HG03354 (cell line): ENCODE measurements around the gene NDUFV2.

ENCODE experiments used
- ATAC-seq: cut with Tn5 transposase; IDR thresholded peaks from one replicate; pipeline ENCODE4 v1.9.1; 2021; ENCODE audit warnings: mild to moderate bottlenecking; ENCODE audit not compliant: unreplicated experiment, poor library complexity, severe bottlenecking

Gene NDUFV2

GRCh38 chr18:9102508-9103375, at the start of gene NDUFV2:
Gene NDUFV2, plus strand, starts transcription at chr18:9102699. Its CDS starts 45 bp downstream, at chr18:9102744.
- ATAC-seq, result peak; percentile 93

GRCh38 chr18:9053814-9054213, 48.7 kb upstream of the NDUFV2 start:
- ATAC-seq, result no peak

- peak; percentile 66 for ATAC-seq
Observed at GRCh38 chr18:9055185-9055584, 47.3 kb upstream of the NDUFV2 start.

- peak; percentile 12 for ATAC-seq
Observed at GRCh38 chr18:9055626-9056025, 46.9 kb upstream of the NDUFV2 start.

DNA sequence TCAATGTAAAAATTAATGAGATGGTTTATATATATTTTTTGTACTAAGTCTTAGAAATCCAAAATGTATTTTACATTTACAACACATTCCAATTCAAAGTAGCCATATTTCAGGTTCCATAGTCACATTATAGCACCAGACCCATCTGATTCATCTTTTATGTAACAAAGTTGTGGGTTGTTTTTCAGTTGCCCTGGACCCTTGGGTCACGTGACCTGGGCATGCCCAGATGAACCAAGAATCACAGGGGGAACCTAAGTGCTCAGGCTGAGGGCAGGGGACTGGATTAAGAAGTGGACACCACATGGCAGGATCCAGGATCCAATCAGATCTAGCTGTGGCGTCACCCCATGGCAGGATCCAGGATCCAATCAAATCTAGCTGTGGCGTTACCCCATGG, 44.9 kb upstream of the NDUFV2 start:
- ATAC-seq, result no peak

GRCh38 chr18:9058406-9058805, 44.1 kb upstream of the NDUFV2 start:
- ATAC-seq, result no peak

- no peak for ATAC-seq
Observed at GRCh38 chr18:9062418-9062751, 40.1 kb upstream of the NDUFV2 start.

DNA sequence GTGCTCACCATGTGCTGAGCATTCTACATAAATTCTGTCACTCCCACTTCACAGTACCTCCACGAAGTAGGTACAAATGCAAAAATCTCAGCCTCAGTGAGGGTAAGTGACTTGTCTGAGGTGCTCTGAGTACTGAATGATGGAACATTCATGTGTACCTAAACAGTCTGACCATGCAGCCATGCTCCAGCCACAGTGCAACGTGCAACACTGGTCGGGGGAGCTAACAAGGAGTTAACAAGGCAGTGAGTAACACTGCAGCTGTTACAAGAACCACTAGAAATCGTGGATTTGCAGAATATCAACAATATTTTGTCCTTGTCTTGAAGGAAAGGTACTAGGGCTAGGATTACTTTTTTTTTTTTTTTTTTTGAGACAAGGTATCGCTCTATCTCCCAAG, 36.6 kb upstream of the NDUFV2 start:
- no peak for ATAC-seq

GRCh38 chr18:9066358-9066757, 36.1 kb upstream of the NDUFV2 start:
- peak; percentile 33 for ATAC-seq

DNA sequence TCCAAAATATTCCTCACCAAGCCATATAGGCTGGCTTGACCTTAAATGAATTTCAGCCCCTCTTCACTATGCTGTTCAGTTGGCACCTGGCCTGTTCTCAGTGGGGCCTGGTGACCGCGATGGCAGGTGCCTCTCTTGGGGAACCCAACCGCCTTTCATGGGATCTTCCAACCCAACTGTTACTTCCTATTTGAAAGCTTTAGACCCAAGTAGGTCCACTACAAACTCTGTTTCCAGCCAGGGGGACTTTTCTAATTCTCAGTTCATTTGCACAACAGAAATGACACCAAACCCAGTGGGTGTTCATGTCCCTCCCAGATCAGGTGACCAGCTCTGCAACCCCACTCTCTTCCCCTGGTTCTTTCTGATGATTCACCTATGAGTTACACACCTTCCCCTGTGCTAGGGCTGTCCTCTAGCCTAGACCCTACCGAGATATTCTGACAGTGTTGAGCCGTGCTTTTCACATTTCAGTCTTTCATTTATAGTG, 35.6 kb upstream of the NDUFV2 start:
- ATAC-seq, result peak; percentile 72

- no peak for ATAC-seq
Observed at GRCh38 chr18:9067823-9068222, 34.7 kb upstream of the NDUFV2 start.

DNA sequence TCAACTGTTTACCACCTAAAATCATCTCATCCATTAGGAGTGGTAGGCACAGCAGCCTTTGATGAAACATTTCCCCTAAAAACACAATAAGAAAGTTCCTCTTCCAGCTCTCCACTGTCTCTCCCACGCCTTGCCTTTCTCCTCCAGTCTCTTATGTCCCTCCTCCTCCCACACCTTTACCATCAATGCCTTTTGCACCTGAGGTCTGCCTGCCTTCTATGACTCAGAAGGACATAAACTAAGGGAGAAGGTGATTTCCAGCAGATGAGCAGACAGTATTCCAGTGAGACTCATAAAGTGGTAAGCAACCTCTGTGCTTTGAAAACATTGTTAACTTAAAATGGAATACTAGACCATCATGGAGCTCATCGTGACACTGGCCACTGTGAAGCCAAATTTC, 34.2 kb upstream of the NDUFV2 start:
- ATAC-seq, result no peak

- peak; percentile 8 for ATAC-seq
Observed at GRCh38 chr18:9069601-9070000, 32.9 kb upstream of the NDUFV2 start.

DNA sequence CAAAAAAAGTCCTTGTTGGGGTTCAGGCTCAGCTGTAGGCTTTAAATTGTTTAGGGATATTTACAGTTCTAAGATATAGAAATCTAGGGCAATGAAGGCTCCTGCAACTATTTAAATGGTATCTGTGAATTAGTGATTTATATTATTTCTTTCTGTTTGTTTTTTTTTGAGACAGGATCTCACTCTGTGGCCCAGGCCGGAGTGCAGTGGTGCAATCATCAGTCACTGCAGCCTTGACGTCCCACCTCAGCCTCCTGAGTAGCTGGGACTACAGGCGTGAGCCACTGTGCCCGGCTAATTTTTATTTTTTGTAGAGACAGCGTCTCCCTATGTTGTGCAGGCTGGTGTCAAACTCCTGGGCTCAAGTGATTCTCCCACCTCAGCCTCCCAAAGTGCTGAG, 32.3 kb upstream of the NDUFV2 start:
- no peak for ATAC-seq

DNA sequence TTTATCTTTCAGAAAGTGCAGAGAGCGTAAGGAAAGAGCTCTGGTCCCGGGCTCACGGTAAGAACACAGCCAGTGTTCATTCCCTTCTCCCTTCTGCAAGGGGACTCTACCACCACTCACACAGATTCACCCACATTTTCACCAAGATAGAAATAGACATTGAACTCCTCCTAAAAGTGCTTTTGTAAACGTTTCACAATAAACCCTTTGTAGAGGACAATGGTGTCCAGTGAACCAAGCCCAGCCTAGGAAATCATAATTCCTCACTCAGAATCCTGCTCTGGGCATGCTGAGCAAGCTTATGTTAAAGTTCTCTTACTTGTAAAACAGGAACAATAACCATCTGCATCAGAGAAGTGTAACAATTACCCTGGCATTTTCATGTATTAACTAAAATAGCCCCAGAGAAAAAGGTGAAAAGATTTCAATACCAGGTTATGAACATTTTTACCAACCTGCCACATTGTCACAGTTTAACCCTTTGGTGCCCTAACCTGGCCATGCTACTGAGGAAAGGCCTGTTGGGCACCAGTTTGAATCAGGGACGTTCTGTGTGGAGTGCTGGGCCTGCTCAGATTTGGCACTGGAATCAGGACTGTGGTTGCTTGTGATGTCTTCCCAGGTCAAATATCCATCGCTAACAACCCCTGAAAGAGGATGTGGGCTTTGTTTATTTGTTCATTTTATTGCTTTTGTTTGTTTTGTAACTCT, 22.5 kb upstream of the NDUFV2 start:
- no peak for ATAC-seq

DNA sequence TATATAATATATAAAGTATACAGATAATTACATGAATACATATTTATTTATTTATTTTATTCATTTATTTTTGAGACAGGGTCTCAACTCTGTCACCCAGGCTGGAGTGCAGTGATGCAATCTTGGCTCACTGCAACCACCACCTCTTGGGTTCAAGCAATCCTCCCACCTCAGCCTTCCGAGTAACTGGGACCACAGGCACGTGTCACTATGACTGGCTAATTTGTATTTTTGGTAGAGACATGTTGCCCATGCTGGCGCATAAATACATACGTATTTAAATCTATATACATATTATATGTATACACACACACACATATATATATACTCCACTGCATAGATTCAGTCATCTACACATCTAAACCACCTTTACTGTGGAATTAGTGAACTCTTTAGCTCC, 20.6 kb upstream of the NDUFV2 start:
- ATAC-seq, result no peak

- peak; percentile 78 for ATAC-seq
Observed at GRCh38 chr18:9082711-9083510, 19.6 kb upstream of the NDUFV2 start.

DNA sequence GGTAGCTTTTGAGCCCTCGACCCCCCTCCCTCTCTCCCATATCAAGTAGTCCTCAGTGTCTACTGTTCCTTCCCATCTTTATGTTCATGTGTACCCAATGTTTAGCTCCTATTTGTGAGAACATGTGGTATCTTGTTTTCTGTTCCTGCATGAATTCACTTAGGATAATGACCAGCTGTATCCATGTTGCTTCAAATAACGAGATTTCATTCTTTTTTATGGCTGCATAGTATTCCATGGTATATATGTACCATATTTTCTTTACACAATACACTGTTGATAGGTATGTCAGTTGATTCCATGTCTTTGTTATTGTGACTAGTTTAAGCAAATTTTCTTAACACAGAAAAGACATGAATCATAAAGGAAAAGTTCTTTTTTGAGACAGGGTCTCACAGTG, 16.5 kb upstream of the NDUFV2 start:
- ATAC-seq, result no peak

DNA sequence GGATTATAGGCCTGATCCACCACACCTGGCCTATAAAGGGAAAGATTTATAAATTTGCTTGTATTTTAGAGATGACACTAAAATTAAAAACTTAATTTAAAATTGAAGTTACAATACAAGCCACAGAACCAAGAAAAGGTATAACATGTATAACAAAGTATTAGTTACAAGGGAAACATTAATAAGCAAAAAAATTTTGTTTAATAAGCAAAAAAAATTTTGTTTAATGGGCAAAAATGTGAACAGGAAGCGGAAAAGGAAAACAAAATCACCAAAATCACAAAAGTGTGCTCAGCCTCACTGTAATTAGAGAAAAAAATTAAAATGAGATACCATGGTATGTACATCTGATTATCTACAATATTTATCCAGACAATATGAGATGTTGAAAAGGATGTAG, 15.9 kb upstream of the NDUFV2 start:
- ATAC-seq, result no peak

DNA sequence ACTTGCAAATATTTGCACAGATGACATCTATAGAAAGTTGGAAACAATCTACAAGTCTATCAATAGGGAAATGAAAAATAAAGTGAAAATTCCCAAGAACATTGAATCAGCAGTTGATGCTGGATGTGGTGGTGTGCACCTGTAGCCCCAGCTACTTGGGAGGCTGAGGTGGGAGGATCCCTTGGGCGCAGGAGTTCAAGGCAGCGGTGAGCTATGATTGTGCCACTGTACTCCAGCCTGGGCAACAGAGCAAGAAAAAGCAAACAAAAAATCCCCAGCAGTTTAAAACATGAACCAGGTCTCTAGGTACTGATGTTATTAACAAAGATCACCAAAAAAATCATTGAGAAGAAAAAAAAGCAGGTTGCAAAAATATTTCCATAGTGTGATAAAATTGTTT, 15.4 kb upstream of the NDUFV2 start:
- ATAC-seq, result no peak
